RWPE2 (cell line): ENCODE measurements around the gene CAV1.

ENCODE experiments used
- ATAC-seq: fragments of 200-7000 bp; cut with Tn5 transposase; 3 replicates; pipeline ENCODE4 v1.9.1; 2021; ENCODE audit warnings: low read depth
- DNase-seq: peaks from one replicate; pipeline ENCODE4 v3.0.0-alpha.2; 2020; ENCODE audit warnings: low spot score
- H3K27ac ChIP-seq: fragments of 450-650 bp; 2 replicates; pipeline ENCODE4 v1.5.1; 2017; ENCODE audit warnings: mild to moderate bottlenecking; ENCODE audit not compliant: poor library complexity, severe bottlenecking
- H3K27me3 ChIP-seq: fragments of 250-450 bp; sonication (Bioruptor Pico); 2 replicates; pipeline ENCODE4 v1.5.1; 2021; ENCODE audit warnings: mild to moderate bottlenecking, moderate library complexity; ENCODE audit not compliant: insufficient read depth, poor library complexity, severe bottlenecking
- H3K36me3 ChIP-seq: fragments of 250-450 bp; sonication (Bioruptor Pico); 2 replicates; pipeline ENCODE4 v1.5.1; 2020; ENCODE audit warnings: low read depth, mild to moderate bottlenecking, moderate library complexity
- H3K4me1 ChIP-seq: fragments of 250-450 bp; sonication (Bioruptor Pico); 2 replicates; pipeline ENCODE4 v1.5.1; 2021; ENCODE audit warnings: mild to moderate bottlenecking, moderate library complexity; ENCODE audit not compliant: insufficient read depth, poor library complexity, severe bottlenecking
- H3K4me3 ChIP-seq: fragments of 250-450 bp; sonication (Bioruptor Pico); 2 replicates; pipeline ENCODE4 v1.5.1; 2021; ENCODE audit warnings: mild to moderate bottlenecking, moderate library complexity; ENCODE audit not compliant: severe bottlenecking
- H3K9me3 ChIP-seq: fragments of 250-450 bp; sonication (Bioruptor Pico); 2 replicates; pipeline ENCODE4 v1.5.1; 2021; ENCODE audit warnings: mild to moderate bottlenecking, moderate library complexity; ENCODE audit not compliant: severe bottlenecking
- CTCF ChIP-seq: fragments of 450-650 bp; IDR thresholded peaks from one replicate; pipeline ENCODE4 v1.5.1; 2017; ENCODE audit warnings: mild to moderate bottlenecking, moderate library complexity; ENCODE audit not compliant: poor library complexity, severe bottlenecking

CAV1 gene

GRCh38 chr7:116591202-116592040, 66.6 kb downstream of the CAV1 start:
- peak overlapping the region; percentile 9 for H3K27ac ChIP-seq
- peak; percentile 85 for TF ChIP-seq CTCF
- ATAC-seq (peak; percentile 53), DNase-seq (no peak)
- H3K4me1 ChIP-seq, result peaks cover 25% of the 10 kb centered on the region
- no peaks in the 10 kb centered on the region for H3K36me3 ChIP-seq
- no peaks in the 10 kb centered on the region for H3K27me3 ChIP-seq
- H3K9me3 ChIP-seq, result no peaks in the 10 kb centered on the region
- no peak overlapping the region for H3K4me3 ChIP-seq

- no peaks in the 10 kb centered on the region for H3K36me3 ChIP-seq
- no peak overlapping the region for H3K27ac ChIP-seq
- no peaks in the 10 kb centered on the region for H3K9me3 ChIP-seq
- H3K27me3 ChIP-seq, result no peaks in the 10 kb centered on the region
- ATAC-seq, result no peak
- TF ChIP-seq CTCF, result peak; percentile 64
- no peak overlapping the region for H3K4me3 ChIP-seq
- DNase-seq, result no peak
- peaks cover 25% of the 10 kb centered on the region for H3K4me1 ChIP-seq
These were observed 67.2 kb downstream of the CAV1 start for GRCh38 chr7:116592041-116592355.

GRCh38 chr7:116592445-116592844, 67.6 kb downstream of the CAV1 start:
- Histone ChIP-seq H3K9me3 (no peaks in the 10 kb centered on the region), H3K4me3 (no peak overlapping the region), H3K27me3 (no peaks in the 10 kb centered on the region), H3K27ac (no peak overlapping the region), H3K4me1 (peaks cover 25% of the 10 kb centered on the region), H3K36me3 (no peaks in the 10 kb centered on the region)
- no peak for ATAC-seq
- no peak for TF ChIP-seq CTCF
- no peak for DNase-seq

GRCh38 chr7:116593359-116594075, 68.7 kb downstream of the CAV1 start:
- TF ChIP-seq CTCF, result no peak
- H3K27me3 ChIP-seq, result no peaks in the 10 kb centered on the region
- peaks cover 17% of the 10 kb centered on the region for H3K4me1 ChIP-seq
- H3K9me3 ChIP-seq, result no peaks in the 10 kb centered on the region
- H3K36me3 ChIP-seq, result no peaks in the 10 kb centered on the region
- no peak for DNase-seq
- no peak for ATAC-seq
- H3K27ac ChIP-seq, result no peak overlapping the region
- no peak overlapping the region for H3K4me3 ChIP-seq

- Histone ChIP-seq H3K36me3 (no peaks in the 10 kb centered on the region), H3K27ac (no peak overlapping the region), H3K4me1 (peaks cover 9% of the 10 kb centered on the region), H3K9me3 (no peaks in the 10 kb centered on the region), H3K4me3 (no peak overlapping the region), H3K27me3 (no peaks in the 10 kb centered on the region)
- ATAC-seq (no peak), DNase-seq (no peak)
- no peak for TF ChIP-seq CTCF
These were observed 70.2 kb downstream of the CAV1 start for GRCh38 chr7:116595063-116595462.
